Measurements from ENCODE around the gene SLC4A8. TPM values are rescaled to one million over a fixed set of nuclear protein-coding genes. Genes with fewer than 3 reads are reported as not detected.

SLC4A8 gene
- total RNA-seq, 2 donors from 2014 or later: 0.59 to 1.1 TPM

DNA sequence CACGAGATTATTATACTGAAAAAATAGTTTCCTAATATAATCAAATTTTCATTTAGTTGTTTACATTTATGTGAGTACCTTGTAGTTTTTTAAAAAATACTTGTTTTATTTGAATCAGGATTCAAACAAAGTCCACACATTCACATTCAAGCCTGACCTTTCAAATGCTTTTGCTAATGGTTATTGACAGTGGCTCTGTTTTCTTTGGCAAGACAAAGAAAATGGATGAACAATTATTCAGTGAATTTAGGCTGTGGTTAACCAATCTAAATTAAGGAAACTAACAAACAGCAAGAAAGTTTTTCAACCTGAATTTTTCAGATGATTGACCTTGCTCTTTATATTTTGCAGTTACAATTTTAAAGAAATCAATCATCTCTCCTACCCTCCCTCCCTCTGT lies 9.7 kb downstream of the SLC4A8 start:
- DNase-seq: no peak
- Histone ChIP-seq H3K4me1 (no peaks in the 10 kb centered on the region), H3K27me3 (no peaks in the 10 kb centered on the region), H3K9ac (ENCODE audit: low read depth in 2 of 2, low read length in 2 of 2) (no peak overlapping the region), H3K27ac (no peak overlapping the region), H3K36me3 (no peaks in the 10 kb centered on the region), H3K4me3 (no peak overlapping the region), H3K9me3 (no peaks in the 10 kb centered on the region)
- intact Hi-C loops (cut with DNase I): no loop called here
- TF ChIP-seq, protein P1, sequence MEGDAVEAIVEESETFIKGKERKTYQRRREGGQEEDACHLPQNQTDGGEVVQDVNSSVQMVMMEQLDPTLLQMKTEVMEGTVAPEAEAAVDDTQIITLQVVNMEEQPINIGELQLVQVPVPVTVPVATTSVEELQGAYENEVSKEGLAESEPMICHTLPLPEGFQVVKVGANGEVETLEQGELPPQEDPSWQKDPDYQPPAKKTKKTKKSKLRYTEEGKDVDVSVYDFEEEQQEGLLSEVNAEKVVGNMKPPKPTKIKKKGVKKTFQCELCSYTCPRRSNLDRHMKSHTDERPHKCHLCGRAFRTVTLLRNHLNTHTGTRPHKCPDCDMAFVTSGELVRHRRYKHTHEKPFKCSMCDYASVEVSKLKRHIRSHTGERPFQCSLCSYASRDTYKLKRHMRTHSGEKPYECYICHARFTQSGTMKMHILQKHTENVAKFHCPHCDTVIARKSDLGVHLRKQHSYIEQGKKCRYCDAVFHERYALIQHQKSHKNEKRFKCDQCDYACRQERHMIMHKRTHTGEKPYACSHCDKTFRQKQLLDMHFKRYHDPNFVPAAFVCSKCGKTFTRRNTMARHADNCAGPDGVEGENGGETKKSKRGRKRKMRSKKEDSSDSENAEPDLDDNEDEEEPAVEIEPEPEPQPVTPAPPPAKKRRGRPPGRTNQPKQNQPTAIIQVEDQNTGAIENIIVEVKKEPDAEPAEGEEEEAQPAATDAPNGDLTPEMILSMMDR (IDR thresholded peaks at IDR 0.05): no peak

DNA sequence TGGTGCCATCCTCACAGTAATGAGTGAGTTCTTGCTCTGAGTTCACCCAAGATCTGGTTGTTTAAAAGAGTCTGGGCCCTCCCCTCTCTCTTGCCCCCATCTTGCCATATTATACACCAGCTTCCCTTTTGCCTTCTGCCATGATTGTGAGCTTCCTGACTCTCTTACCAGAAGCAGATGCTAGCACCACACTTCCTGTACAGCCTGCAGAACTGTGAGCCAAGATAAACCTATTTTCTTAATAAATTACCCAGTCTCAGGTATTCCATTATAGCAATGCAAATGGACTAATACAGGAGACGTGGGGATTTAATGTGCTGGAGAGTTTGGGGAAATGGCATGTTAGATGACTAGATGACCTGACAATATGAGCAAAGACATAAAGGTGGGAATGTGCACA lies 12.8 kb downstream of the SLC4A8 start:
- Histone ChIP-seq H3K36me3 (no peaks in the 10 kb centered on the region), H3K9me3 (no peaks in the 10 kb centered on the region), H3K27me3 (no peaks in the 10 kb centered on the region), H3K4me3 (no peak overlapping the region), H3K4me1 (no peaks in the 10 kb centered on the region), H3K27ac (no peak overlapping the region), H3K9ac (ENCODE audit: low read depth in 2 of 2, low read length in 2 of 2) (no peak overlapping the region)
- TF ChIP-seq, protein P1 (IDR thresholded peaks at IDR 0.05): no peak
- no peak for DNase-seq
- intact Hi-C loops (cut with DNase I): no loop called here

DNA sequence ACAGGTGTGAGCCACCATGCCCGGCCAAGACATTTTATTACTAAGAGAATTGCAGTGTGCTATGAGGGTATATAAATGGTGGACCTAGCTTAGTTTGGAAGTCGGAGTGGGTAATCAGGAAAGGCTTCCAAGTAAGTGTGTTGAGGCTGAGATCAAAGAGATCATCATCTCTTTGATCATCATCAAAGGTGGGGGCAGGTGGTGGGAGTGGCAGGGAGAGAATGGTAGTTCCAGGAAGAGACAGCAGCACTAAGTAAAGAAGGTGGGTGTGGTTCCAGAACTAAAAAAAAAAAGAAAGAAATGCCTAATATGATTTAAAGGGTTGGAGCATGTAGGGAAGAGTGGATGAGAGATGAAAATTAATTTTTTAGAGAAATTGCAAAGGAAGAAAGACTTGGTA lies 14.7 kb downstream of the SLC4A8 start:
- Histone ChIP-seq H3K36me3 (no peaks in the 10 kb centered on the region), H3K9ac (ENCODE audit: low read depth in 2 of 2, low read length in 2 of 2) (no peak overlapping the region), H3K27me3 (no peaks in the 10 kb centered on the region), H3K27ac (no peak overlapping the region), H3K9me3 (no peaks in the 10 kb centered on the region), H3K4me3 (no peak overlapping the region), H3K4me1 (no peaks in the 10 kb centered on the region)
- intact Hi-C loops (cut with DNase I): no loop called here
- TF ChIP-seq, protein P1 (IDR thresholded peaks at IDR 0.05): no peak
- DNase-seq: peak; percentile 31

DNA sequence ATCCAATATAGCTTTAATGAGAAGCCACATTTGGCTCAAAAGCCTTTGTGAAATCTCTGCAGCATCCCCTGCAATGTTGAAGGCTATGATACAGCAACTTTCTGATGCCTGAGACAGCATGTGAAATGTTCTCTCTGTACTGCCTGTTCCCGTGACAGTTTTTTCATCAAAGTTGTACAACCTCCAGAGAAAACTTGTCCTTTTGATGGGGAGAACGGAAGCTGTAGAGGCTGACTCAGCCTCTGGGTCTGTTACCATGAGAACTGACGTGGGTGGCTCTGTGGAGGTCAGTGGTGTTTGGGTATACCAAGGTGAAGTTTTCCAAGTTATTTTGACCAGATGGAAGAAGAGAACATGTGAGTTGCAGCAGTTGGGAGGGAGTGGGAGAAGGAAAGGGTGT lies 17.0 kb downstream of the SLC4A8 start:
- Histone ChIP-seq H3K27me3 (no peaks in the 10 kb centered on the region), H3K4me3 (no peak overlapping the region), H3K36me3 (no peaks in the 10 kb centered on the region), H3K4me1 (no peaks in the 10 kb centered on the region), H3K9me3 (no peaks in the 10 kb centered on the region), H3K9ac (ENCODE audit: low read depth in 2 of 2, low read length in 2 of 2) (no peak overlapping the region), H3K27ac (no peak overlapping the region)
- intact Hi-C loops (cut with DNase I): no loop called here
- TF ChIP-seq, protein P1 (IDR thresholded peaks at IDR 0.05): no peak
- DNase-seq: no peak

DNA sequence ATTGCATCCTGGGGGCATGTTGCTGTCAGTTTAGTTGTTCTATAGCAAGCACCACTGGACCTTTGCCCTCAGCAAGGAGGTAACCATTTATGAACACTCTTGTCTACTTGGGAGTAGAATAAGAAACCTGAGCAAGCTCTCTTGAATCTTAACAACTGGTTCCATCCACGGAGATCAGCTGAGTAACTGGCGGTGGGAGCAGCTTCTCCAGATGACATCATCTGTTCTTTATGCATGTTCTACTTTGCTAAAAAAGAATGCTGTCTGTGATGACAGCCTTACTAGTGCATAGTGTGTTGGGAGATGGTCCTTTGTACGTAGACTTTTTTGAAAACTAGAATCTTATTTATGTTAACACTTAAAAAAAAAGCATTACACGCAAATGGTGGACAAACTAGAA lies 17.7 kb downstream of the SLC4A8 start:
- H3K36me3 ChIP-seq: no peaks in the 10 kb centered on the region
- TF ChIP-seq, protein P1 (IDR thresholded peaks at IDR 0.05): no peak
- no peaks in the 10 kb centered on the region for H3K27me3 ChIP-seq
- H3K9me3 ChIP-seq: no peaks in the 10 kb centered on the region
- no peak overlapping the region for H3K9ac ChIP-seq (ENCODE audit: low read depth in 2 of 2, low read length in 2 of 2)
- H3K4me1 ChIP-seq: no peaks in the 10 kb centered on the region
- intact Hi-C loops (cut with DNase I): no loop called here
- H3K4me3 ChIP-seq: no peak overlapping the region
- no peak overlapping the region for H3K27ac ChIP-seq
- DNase-seq: no peak

DNA sequence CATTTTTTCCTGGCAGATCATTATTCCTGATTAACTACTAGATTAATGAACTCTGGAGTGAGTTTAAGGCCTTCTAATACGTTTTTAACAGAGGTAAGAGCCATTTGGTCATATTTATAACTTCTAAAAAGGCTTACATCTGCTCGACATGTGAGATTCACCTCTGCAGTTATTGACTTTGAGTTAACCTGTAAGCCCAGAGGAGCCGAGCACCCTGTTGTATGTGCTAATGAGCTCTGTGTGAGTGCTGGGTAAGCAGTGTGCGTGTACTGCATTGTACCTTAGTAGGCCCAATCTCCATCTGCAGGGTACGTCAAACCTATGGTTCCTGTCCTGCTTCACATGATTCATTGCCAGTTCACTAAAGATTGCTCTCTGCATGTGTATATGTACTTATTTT lies 18.9 kb downstream of the SLC4A8 start:
- TF ChIP-seq, protein P1 (IDR thresholded peaks at IDR 0.05): no peak
- H3K9ac ChIP-seq (ENCODE audit: low read depth in 2 of 2, low read length in 2 of 2): no peak overlapping the region
- DNase-seq: no peak
- no peaks in the 10 kb centered on the region for H3K36me3 ChIP-seq
- no peak overlapping the region for H3K27ac ChIP-seq
- no peaks in the 10 kb centered on the region for H3K9me3 ChIP-seq
- intact Hi-C loops (cut with DNase I): no loop called here
- H3K4me3 ChIP-seq: no peak overlapping the region
- no peaks in the 10 kb centered on the region for H3K27me3 ChIP-seq
- H3K4me1 ChIP-seq: no peaks in the 10 kb centered on the region
